ENCODE results near the gene CPEB1. TPM values are rescaled to one million over a fixed set of nuclear protein-coding genes. Genes with fewer than 3 reads are reported as not detected.

The CPEB1 gene
- total RNA-seq, 1 donor from 2014 or later = 2.7 TPM

GRCh38 chr15:82544431-82544830, 102.7 kb downstream of the CPEB1 start:
- H3K27ac Mint-ChIP-seq (ENCODE audit: unreplicated experiment) = no peak overlapping the region
- no peak for TF ChIP-seq CTCF (IDR thresholded peaks at IDR 0.05)
- no peaks in the 10 kb centered on the region for H3K9me3 Mint-ChIP-seq (ENCODE audit: low read depth)
- no peak overlapping the region for H3K4me3 Mint-ChIP-seq (ENCODE audit: unreplicated experiment)
- H3K27me3 Mint-ChIP-seq (ENCODE audit: low read depth) = no peaks in the 10 kb centered on the region
- H3K4me1 Mint-ChIP-seq (ENCODE audit: low read depth) = peaks cover 20% of the 10 kb centered on the region
- H3K36me3 Mint-ChIP-seq (ENCODE audit: low read depth) = no peaks in the 10 kb centered on the region
- DNase-seq (ENCODE audit: low spot score) = no peak

DNA sequence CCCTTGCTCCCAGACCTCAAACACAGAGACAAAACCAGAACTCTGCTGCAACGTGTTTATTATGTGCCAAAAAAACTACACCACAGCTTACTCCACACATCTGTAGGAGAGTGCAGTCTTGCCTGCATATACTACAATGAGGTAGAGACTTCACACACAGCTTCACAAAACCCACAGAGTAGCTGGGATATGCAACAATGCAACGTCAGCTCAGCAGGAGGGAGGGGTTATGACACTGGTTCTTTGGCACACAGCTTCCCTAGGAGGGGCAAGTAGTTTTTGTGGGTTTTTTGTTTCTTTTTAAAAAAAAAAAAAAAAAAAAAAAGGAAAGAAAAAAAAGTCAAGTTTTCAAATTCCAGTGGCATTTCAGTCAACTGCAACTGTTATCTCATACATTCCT, 104.0 kb downstream of the CPEB1 start:
- no peak for TF ChIP-seq CTCF (IDR thresholded peaks at IDR 0.05)
- Mint-ChIP-seq H3K4me3 (ENCODE audit: unreplicated experiment) (no peak overlapping the region), H3K27me3 (ENCODE audit: low read depth) (no peaks in the 10 kb centered on the region), H3K4me1 (ENCODE audit: low read depth) (peaks cover 33% of the 10 kb centered on the region), H3K9me3 (ENCODE audit: low read depth) (no peaks in the 10 kb centered on the region), H3K27ac (ENCODE audit: unreplicated experiment) (peak overlapping the region; percentile 3), H3K36me3 (ENCODE audit: low read depth) (peaks cover 5% of the 10 kb centered on the region)
- no peak for DNase-seq (ENCODE audit: low spot score)

DNA sequence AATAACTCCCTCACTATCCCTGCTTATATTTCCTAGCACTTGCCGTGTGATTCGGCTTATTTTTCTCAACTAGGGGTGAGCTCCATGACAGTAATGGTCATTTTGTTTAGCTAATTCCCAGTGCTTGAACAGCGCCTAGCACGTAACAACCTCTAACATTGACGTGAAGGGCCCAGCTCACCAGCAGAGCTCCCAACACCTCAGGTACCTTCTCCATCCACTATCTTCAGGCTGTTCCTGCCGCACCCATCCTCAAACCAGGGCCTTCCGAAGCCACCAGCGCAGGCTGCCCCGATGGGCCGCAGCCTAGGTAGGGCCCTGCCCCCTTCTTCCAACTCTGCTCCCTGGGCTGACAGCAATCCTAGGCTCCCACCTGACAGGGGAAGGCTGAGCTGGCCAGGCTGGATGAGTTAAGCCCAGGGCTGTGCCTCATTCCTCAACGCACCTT, 106.2 kb downstream of the CPEB1 start:
- Mint-ChIP-seq H3K27me3 (ENCODE audit: low read depth) (no peaks in the 10 kb centered on the region), H3K4me1 (ENCODE audit: low read depth) (peaks cover 48% of the 10 kb centered on the region), H3K27ac (ENCODE audit: unreplicated experiment) (peak overlapping the region; percentile 96), H3K9me3 (ENCODE audit: low read depth) (no peaks in the 10 kb centered on the region), H3K4me3 (ENCODE audit: unreplicated experiment) (peak overlapping the region; percentile 96), H3K36me3 (ENCODE audit: low read depth) (peaks cover 22% of the 10 kb centered on the region)
- DNase-seq (ENCODE audit: low spot score) = no peak
- no peak for TF ChIP-seq CTCF (IDR thresholded peaks at IDR 0.05)

DNA sequence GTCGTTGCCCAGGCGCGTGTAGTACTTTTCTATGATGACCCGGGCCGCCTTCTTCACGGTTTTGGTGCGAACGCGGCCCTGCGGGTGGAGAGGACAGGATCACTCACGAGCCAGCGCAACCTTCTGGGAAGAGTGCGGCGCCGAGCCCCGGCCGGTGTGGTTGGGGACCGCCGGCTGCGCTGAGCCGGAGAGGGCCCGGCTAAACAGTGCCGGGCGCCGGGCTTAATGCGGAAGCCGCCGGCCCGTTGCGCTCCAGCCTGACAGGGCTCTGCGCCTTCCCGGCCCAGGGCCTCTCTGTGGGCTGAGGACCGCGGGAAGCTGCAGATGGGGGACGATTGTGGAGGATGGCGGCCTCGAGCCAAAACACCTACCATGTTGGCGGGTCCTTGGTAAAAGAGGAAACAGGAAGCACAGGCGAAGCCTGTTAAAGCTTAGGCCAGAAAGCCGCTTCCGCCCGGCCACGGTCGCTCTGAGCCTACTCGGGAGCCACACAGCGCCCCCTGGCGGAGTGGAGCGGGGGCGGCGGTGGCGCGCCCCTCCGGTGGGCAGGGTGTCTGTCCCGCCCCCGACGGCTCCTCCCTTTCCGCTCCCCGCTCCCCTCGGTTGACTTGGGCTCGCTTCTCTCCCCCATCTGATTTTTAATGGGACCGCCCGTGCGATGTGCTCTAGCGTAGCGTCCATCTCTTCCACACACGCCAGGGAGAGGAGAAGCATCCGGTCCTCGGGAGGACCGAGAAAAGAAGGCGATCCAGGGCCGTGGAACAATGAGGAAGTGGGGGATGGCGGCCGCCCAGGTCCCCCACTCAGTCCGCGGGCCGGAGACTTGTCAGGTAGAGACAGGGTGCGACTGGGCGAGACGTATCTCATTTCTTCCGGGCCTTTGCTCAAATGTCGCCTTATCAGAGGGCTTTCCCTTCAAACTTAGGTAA, 106.8 kb downstream of the CPEB1 start, which contains the start of gene RPS17:
Gene RPS17, minus strand, starts transcription at position 403 of the 929 bp plus-strand sequence. Its CDS starts 29 bp downstream, at position 374.
- peak; percentile 99 for TF ChIP-seq CTCF (IDR thresholded peaks at IDR 0.05)
- Mint-ChIP-seq H3K27ac (ENCODE audit: unreplicated experiment) (peak within 1 kb of the TSS; percentile 96), H3K27me3 (ENCODE audit: low read depth) (no peaks in the 10 kb centered on the region), H3K4me3 (ENCODE audit: unreplicated experiment) (peak within 1 kb of the TSS; percentile 96), H3K36me3 (ENCODE audit: low read depth) (peaks cover 25% of the 10 kb centered on the region), H3K9me3 (ENCODE audit: low read depth) (no peaks in the 10 kb centered on the region), H3K4me1 (ENCODE audit: low read depth) (peaks cover 48% of the 10 kb centered on the region)
- DNase-seq (ENCODE audit: low spot score) = peak; percentile 97

- no peak for TF ChIP-seq CTCF (IDR thresholded peaks at IDR 0.05)
- H3K4me3 Mint-ChIP-seq (ENCODE audit: unreplicated experiment) = peak overlapping the region; percentile 96
- peaks cover 26% of the 10 kb centered on the region for H3K36me3 Mint-ChIP-seq (ENCODE audit: low read depth)
- H3K27me3 Mint-ChIP-seq (ENCODE audit: low read depth) = no peaks in the 10 kb centered on the region
- H3K27ac Mint-ChIP-seq (ENCODE audit: unreplicated experiment) = peak overlapping the region; percentile 85
- H3K4me1 Mint-ChIP-seq (ENCODE audit: low read depth) = peaks cover 48% of the 10 kb centered on the region
- H3K9me3 Mint-ChIP-seq (ENCODE audit: low read depth) = no peaks in the 10 kb centered on the region
- DNase-seq (ENCODE audit: low spot score) = no peak
Measured at GRCh38 chr15:82539691-82540054, 107.5 kb downstream of the CPEB1 start.

Measured in chondrocyte (in vitro differentiated cells).